Measurements from ENCODE around the gene INSYN2B.

The INSYN2B gene

DNA sequence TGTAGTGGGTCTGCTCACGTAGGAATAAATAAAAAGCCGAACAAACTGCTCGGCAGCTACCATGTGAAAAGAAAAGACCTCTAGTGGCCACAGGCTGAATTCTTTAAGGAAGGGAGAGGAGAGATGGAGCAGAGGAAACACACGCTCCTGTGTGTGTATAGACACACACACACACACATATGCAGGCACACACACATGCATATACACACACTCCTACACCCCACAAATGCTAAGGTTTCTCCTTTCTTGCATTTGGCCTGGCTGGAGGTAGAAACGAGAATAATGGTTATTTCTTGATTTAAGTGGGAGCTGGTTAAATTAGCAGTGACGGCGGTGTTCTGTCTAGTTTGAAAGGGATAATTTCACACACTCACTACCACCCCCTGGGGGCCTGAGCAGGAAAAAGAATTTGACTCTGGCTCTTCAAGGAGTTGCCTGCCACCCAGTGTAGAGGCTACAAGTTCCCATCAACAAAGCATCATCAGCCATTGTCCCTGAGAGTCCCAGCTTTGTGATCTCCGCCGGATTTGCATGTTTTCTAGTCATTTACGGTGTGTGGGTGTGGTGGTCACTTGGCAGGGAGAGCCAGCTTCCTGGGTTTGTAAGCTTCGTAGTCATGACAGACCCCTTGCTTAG, at the start of gene INSYN2B:
Gene INSYN2B, minus strand, starts transcription at position 78 of the 636 bp plus-strand sequence. CDS start 96,597 bp downstream, outside the sequence.
- in situ Hi-C loops (cut with MboI; ENCODE audit: low sequenced_read_pairs) = no loop called here

DNA sequence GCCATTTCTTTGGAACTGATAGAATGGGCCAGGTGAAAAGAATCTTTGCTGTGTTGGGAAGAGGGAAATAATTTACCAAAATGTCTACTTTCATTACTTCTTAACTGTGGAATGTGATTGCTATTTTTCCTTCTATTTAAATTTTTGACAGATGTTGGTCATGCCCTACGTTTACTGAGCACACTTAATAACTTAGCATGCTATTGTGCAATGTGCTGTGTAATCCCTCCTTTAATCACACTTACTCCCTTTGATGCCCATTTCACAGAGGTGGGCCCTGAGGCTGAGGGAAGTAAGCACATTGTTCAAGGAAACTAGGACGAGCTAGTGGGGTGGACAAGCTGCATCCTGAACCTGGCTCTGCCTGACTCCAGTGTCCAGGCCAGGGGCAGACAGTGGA, 47.8 kb upstream of the INSYN2B start:
- in situ Hi-C loops (cut with MboI; ENCODE audit: low sequenced_read_pairs) = no loop called here

DNA sequence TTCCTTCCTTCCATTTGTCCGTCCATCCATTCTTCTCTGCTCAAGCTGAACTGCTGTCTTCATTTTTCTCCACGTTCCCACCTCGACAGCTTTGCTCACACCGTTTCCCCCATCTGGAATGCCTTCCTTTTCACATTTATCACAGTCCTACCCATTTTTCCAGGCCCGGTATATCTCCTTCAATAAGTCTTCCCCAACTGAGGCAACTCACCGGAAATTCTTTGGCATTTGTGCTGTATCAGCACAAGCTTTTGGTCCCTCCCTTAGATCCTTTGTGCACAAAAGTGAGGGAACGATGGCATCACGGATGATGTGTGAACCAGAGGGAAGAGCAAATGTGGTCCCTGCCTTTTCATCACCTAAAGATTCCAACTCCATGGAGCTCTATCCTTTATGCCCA, 45.6 kb upstream of the INSYN2B start:
- in situ Hi-C loops (cut with MboI; ENCODE audit: low sequenced_read_pairs) = no loop called here

DNA sequence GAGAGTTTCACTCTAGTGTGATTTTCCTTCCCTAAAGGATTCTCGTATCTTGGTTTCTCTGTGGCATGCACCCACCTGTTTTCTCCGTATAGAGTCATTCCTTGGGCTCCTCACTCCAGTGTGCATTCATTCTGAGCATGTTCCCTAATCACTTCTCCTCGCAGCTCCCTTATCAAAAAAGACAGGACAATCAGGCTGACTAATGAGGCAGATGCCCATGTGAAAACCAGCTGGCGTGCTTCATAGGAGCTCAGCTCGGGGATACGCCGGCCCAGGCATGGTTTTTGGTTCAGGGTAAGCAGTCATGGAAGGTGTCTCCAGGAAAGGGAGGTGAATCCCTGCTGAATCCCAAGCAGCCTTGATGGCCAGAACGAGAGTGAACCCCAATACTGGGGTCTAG, 41.2 kb upstream of the INSYN2B start:
- in situ Hi-C loops (cut with MboI; ENCODE audit: low sequenced_read_pairs) = no loop called here

DNA sequence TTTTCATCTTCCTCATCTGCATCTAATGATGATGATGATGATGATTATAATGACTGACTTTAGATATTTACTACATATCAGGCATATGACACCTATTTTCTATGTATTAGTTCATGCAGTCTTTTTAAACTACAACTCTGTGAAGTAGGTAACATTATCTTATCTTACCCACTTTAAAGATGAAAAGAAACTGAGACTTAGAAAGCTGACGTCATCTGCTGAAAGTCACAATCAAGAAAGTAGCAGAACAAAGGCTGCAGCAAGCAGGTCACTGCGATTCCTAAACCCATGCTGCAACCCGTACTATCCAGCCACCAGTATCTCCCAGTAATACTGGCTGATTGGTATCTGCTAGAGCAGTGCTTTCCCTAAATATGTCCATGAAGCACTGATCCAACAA, 40.1 kb upstream of the INSYN2B start:
- in situ Hi-C loops (cut with MboI; ENCODE audit: low sequenced_read_pairs) = no loop called here

GRCh38 chr5:170012622-170013021, 32.3 kb upstream of the INSYN2B start:
- in situ Hi-C loops (cut with MboI; ENCODE audit: low sequenced_read_pairs) = no loop called here

- in situ Hi-C loops (cut with MboI; ENCODE audit: low sequenced_read_pairs) = no loop called here
Measured at GRCh38 chr5:170011751-170012150, 31.5 kb upstream of the INSYN2B start.

- in situ Hi-C loops (cut with MboI; ENCODE audit: low sequenced_read_pairs) = no loop called here
Measured at GRCh38 chr5:170010595-170010994, 30.3 kb upstream of the INSYN2B start.

DNA sequence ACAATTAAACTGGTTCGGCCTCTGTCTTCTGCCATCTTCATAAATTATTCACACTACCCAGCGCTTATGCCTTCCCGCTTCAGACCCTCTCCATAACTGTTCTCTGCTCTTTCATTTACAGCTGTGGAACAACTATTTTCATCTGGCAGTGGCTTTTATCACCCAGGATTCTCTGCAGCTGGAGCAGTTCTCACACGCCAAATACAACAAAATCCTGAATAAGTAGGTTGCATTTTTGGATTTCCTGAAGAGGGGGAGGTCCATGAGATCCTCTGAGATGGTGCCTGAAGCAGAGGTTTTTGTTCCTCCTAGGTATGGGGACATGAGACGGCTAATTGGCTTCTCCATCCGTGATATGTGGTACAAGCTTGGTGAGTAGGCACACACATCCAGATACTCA, 28.1 kb upstream of the INSYN2B start:
- in situ Hi-C loops (cut with MboI; ENCODE audit: low sequenced_read_pairs) = no loop called here

- in situ Hi-C loops (cut with MboI; ENCODE audit: low sequenced_read_pairs) = no loop called here
Measured at GRCh38 chr5:170006021-170006420, 25.7 kb upstream of the INSYN2B start.

DNA sequence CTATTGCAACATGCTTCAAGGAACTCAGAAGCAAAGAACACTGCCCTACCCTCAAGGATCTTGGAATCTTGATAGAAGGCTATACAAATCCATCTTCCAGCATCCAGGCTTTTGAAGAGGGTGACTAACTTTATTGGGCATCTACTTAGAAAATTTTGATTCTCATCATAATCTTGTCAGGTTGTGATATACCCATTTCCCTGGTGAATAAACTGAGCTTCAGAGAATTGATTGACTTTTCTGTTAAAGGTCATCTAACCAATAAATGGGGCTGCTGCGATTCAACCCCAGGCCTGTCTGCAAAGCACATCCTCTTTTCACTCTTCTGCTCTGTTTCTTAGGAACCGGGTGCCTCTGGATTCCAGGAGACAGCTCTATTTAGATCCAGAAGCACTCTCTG, 19.9 kb upstream of the INSYN2B start:
- in situ Hi-C loops (cut with MboI; ENCODE audit: low sequenced_read_pairs) = no loop called here

- in situ Hi-C loops (cut with MboI; ENCODE audit: low sequenced_read_pairs) = no loop called here
Measured at GRCh38 chr5:169999621-170000020, 19.3 kb upstream of the INSYN2B start.

DNA sequence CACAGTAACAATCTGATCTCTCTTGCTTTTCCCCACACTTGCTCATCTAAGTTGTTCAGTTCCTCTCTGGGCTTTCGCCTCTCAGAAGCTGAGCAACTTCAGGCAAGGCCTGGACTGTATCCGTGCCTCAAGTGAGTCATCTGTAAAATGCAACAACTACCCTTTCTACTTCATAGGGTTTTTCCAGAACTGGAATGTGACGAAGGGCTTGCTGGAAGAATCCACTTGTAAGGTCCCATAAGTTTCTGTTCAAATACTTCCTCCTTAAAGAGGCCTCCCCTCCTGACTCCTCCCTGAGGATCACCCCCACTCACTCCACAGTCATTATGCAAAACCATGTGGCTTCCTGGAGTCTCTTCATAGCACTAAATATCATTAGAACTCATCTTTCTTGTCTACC, 17.5 kb upstream of the INSYN2B start:
- in situ Hi-C loops (cut with MboI; ENCODE audit: low sequenced_read_pairs) = no loop called here

- in situ Hi-C loops (cut with MboI; ENCODE audit: low sequenced_read_pairs) = no loop called here
Measured at GRCh38 chr5:169993485-169993790, 13.1 kb upstream of the INSYN2B start.

GRCh38 chr5:169992789-169993484, 12.6 kb upstream of the INSYN2B start:
- in situ Hi-C loops (cut with MboI; ENCODE audit: low sequenced_read_pairs) = no loop called here

DNA sequence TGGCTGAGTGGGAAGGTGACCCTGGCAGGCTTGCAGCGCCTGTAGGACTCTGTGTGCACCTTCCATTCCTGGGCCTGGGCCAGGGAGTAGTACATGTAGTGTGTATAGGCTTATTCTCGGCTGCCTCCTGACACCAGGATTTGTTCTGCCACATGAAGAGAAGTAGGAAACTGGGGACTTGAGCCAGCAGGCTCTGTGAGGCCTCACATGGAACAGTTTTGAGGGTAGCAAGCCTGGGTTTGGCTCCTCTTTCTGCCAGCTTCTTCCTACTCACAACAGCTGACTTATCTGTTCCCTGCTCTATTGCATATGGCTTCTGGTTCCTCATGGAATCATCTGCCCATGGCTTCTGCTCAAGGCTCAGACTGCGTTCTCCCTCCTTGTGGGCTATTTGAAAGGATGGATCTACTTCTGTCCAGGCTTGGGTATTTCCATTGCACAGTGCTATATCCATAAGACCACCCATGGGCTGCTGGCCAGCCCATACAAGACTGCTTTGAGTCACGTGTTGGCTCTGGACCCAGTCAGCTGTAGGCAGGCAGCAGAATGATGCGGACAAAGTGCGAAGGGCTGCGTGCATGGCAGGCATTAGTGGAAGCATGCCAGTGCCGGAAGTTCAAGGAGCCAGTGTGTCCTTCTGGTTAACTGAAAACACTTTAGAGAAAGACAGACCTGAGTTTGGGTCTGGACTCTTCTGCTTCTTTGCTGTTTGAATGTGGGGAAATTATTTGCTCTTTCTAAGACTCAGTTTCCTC, 11.0 kb upstream of the INSYN2B start:
- in situ Hi-C loops (cut with MboI; ENCODE audit: low sequenced_read_pairs) = no loop called here

- in situ Hi-C loops (cut with MboI; ENCODE audit: low sequenced_read_pairs) = no loop called here
Measured at GRCh38 chr5:169989365-169989764, 9.1 kb upstream of the INSYN2B start.

GRCh38 chr5:169988947-169989346, 8.7 kb upstream of the INSYN2B start:
- in situ Hi-C loops (cut with MboI; ENCODE audit: low sequenced_read_pairs) = no loop called here

- in situ Hi-C loops (cut with MboI; ENCODE audit: low sequenced_read_pairs) = no loop called here
Measured at GRCh38 chr5:169988206-169988605, 7.9 kb upstream of the INSYN2B start.

- in situ Hi-C loops (cut with MboI; ENCODE audit: low sequenced_read_pairs) = no loop called here
Measured at GRCh38 chr5:169979871-169980270, 424 bp downstream of the INSYN2B start.

DNA sequence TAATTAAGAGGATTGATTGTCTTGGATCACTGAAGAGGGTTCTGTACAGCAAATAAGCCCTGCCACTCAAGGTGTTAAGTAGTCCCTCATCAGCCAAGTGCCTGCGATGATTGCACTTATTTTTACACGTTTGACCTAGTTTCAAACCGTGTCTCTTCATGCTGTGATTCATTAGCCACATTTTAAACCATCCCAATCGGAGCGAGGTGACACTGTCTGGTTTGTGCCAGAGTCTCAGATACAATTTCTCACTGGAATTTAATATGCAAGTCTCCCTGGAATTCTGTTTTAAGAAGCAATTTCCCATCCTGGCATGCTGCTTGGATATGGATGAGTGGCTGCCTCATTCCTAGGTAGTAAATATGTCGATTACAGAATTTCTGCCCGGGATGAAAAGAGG, 1.6 kb downstream of the INSYN2B start:
- in situ Hi-C loops (cut with MboI; ENCODE audit: low sequenced_read_pairs) = no loop called here

GRCh38 chr5:169974121-169974770, 6.0 kb downstream of the INSYN2B start:
- in situ Hi-C loops (cut with MboI; ENCODE audit: low sequenced_read_pairs) = no loop called here

All from HL-60/S4 treated with phorbol 12-myristate 13-acetate at 8.2 ng/mL for 4 days and 3 days (cell line).